DMS79 treated with DMSO at 0.1 percent for 48 hours (cell line): ENCODE measurements around the gene COX7B2.

Source experiments
- DNase-seq: peaks from one replicate; lab custom pipeline; 2025; lab: John Stamatoyannopoulos, UW

The COX7B2 gene

GRCh38 chr4:46889410-46889809 lies 19.6 kb downstream of the COX7B2 start:
- no peak for DNase-seq

DNA sequence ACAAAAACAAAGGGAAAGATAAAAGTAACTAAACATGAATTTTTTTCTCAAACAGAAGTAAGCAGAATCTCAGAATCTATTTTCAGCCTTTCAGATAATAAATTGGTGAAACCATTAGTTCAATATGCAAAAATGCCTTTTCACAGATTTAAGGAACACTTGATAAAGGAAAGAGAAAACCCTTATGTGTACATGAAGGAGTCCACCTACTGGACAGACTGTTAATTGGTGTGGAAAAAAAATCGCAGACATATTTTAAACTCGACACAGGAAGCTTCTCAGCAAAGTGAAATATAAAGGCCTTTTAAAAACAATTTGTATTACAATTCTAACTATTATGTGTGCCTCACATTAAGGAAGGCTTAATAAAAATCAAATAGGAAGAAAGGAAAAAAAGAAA lies 22.3 kb downstream of the COX7B2 start:
- DNase-seq = no peak

DNA sequence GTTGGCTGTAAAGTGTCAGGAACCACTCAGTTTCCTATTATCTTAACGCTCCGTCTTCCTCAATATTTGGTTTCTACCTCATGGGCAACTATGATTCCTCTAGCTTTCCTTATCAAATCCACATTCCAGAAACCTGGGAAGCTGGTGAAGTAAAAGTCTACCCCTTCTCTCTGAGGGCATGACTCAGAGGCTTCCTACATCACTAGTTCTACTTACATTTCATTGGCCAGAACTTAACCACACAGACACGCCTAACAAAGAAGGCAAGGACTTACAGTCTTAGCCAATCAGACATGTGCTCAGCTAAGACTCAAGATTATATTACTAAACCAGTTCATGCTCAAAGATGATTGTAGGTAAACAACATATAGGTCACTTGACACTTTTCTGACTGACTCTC lies 30.4 kb downstream of the COX7B2 start:
- DNase-seq = no peak

DNA sequence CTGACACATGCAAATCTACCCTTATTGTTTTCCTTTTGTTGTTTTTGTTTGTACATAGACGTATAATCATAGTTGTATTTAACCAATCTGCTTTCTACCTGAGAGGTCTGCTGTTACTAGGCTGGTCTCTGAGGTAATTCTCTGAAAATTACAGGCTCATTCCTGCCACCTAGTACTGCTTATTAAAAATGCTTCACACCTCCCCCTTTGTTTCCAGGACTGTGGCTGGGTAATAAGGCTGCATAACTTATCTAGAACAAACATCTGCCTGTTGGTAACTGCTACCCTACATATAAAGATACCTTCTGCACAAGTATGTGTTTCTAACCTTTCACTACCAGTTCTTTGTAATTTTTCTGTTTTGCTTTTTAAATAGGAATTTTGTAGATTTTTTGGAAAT lies 34.2 kb downstream of the COX7B2 start:
- DNase-seq = no peak

DNA sequence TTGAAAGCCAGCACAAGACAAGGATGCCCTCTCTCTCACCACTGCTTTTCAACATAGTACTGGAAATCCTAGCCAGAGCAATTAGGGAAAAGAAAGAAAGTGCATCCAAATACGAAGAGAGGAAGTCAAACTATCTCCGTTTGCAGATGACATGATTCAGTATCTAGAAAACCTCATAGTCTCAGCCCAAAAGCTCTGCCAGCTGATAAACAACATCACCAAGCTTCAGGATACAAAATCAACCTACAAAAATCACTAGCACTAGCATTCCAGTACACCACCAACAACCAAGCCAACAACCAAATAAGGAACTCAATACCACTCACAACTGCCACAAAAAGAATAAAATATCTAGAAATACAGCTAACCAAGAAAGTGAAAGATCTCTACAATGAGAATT lies 38.6 kb downstream of the COX7B2 start:
- DNase-seq = no peak

DNA sequence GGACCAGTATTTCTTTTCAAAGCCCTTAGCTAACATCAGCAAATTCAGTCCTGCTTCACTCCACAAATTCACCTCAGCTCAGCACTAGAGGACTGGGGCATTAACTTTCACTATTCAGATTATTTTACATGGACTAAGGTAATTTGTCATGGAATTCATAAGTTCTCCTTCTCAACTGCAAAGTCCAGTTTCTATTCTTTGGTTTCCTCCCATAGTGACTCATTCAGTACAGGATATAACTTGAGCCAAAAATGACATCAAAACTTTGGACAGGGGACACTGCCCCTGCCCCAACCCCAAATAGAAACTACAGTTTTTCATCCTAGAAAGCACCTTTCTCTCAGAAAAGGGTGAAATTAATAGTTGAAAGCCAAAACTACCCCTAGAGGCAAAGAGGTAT lies 52.7 kb downstream of the COX7B2 start:
- no peak for DNase-seq

DNA sequence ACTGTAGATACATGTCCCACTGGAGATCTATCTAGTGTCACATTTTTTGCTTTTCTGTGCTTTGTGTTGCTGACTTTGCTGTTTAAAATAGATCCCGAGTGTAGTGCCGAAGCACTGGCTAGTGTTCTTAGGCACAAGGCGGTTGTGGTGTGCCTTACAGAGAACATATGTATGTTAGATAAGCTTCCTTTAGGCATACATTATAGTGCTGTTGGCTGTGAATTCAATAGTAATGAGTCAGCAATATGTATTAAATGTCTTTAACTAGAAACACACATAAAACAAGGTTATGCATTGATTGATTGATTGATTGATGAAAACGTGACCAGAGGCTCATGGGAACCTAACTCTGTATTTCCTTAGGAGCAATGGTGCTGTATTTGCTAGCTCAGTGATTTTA lies 56.2 kb downstream of the COX7B2 start:
- no peak for DNase-seq

GRCh38 chr4:46850026-46850425 lies 59.0 kb downstream of the COX7B2 start:
- no peak for DNase-seq

DNA sequence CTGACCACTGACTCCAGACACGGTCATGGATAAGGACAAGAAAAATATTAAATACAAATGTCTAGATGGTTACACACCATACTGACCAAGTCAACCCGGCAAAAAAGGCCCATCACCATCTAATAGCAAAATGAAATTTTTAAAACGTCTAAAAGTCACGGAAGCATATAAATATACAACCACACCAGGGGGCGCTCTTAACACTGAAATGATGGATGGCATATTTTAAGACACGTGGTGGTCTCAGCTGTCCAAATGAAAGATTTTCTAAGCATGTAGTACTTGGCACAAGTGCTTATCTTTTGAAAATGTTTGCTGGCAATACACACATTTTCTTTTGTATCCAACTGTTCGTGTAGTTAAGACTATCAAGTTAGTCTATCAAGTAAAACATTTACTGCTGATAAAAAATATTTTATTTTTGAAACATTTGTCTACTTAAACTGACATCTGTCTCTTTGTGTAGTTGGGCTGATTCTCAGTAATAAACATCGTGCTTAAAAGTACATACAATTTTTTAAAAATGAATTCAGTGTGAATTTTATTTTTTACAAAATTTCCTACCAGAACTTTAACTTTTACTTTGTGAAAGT lies 64.6 kb downstream of the COX7B2 start:
- no peak for DNase-seq

DNA sequence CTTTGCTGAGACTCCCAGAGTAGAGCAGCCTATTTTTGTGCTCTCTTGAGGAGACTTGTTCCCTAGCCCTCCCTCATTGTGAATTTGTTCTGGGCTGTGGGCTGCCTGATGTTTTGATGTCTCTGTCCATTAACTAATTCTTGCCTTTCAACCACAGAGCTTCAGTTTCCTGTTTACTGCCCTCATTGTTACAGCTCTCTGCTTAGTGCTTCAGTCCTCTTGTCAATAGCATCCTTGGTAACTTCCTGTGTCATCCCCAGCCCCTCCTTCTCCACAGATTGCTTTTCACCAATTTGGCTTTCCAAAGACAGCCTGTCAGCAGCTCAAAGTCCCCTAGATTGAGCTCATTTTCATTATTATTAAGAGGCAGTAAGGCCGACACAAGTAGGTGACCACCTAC lies 69.9 kb downstream of the COX7B2 start:
- no peak for DNase-seq

DNA sequence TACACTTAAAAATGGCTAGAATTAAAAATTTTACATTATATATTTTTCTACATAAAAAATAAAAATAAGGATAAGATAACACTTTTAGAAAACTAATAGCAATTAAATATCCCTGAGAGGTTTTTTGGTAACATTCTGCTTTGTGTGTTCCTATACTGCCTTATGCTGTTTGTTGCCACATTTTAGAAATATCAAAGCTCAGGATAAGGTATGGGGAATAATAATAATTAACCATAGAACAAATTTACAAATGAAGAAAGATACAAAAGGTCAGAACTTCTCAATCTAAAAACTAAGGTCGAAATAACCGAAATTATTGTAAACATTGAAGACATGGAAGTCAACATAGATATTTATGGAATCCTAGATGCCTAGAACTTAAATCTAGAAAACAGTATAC lies 71.4 kb downstream of the COX7B2 start:
- DNase-seq = no peak

- no peak for DNase-seq
Observed at GRCh38 chr4:46836584-46836983, 72.5 kb downstream of the COX7B2 start.

DNA sequence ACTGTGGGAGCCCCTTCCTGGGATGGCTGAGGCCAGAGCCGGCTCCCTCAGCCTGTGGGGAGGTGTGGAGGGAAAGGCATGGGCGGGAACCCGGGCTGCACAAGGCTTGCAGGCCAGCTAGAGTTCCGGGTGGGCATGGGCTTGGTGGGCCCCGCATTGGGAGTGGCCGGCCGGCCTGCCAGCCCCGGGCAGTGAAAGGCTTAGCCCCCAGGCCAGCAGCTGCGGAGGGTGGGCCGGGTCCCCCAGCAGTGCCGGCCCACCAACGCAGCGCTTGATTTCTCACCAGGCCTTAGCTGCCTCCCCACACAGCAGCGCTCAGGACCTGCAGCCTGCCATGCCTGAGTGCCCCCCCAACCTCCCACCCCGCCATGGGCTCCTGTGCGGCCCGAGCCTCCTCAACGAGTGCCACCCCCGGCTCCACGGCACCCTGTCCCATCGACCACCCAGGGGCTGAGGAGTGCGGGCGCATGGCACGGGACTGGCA lies 78.0 kb downstream of the COX7B2 start:
- DNase-seq = no peak

- DNase-seq = no peak
Observed at GRCh38 chr4:46820154-46820553, 88.9 kb downstream of the COX7B2 start.

DNA sequence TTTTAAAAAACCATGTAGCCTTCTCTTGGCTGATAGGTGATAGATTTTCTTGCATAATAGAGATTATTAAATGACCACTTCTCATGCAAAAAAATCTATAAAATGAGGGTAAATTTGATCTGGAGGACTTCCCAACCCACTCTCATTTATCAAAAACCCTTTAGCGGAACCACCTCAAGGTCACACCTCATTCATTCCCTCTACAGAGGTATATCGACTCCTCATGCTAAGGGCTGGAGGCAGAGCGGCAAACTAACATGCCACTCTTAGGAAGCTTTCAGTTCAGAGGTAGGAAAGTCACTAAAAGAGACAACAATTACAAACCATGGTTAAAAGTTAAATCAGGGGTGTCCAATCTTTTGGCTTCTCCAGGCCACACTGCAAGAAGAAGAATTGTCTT lies 90.0 kb downstream of the COX7B2 start:
- DNase-seq = no peak

GRCh38 chr4:46818604-46819003 lies 90.4 kb downstream of the COX7B2 start:
- no peak for DNase-seq

GRCh38 chr4:46817806-46818205 lies 91.2 kb downstream of the COX7B2 start:
- DNase-seq = no peak

DNA sequence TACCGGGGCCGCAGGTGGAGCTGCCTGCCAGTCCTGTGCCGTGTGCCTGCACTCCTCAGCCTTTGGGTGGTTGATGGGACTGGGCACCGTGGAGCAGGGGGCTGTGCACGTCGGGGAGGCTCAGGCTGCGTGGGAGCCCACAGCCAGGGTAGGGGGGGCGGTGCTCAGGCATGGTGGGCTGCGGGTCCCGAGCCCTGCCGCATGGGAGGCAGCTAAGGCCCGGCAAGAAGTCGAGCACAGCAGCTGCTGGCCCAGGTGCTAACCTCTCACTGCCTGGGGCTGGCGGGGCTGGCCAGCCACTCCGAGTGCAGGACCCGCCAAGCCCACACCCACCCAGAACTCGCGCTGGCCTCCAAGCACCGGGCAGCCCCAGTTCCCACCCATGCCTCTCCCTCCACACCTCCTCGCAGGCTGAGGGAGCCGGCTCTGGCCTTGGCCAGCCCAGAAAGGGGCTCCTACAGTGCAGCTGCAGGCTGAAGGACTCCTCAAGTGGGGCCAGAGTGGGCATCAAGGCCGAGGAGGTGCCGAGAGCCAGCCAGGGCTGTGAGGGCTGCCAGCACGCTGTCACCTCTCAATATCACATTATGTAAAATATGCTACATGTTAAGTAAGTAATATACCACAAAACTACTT lies 104.1 kb downstream of the COX7B2 start:
- DNase-seq = no peak

- DNase-seq = no peak
Observed at GRCh38 chr4:46793036-46793435, 116.0 kb downstream of the COX7B2 start.

GRCh38 chr4:46781434-46782092 lies 127.5 kb downstream of the COX7B2 start:
- DNase-seq = no peak

DNA sequence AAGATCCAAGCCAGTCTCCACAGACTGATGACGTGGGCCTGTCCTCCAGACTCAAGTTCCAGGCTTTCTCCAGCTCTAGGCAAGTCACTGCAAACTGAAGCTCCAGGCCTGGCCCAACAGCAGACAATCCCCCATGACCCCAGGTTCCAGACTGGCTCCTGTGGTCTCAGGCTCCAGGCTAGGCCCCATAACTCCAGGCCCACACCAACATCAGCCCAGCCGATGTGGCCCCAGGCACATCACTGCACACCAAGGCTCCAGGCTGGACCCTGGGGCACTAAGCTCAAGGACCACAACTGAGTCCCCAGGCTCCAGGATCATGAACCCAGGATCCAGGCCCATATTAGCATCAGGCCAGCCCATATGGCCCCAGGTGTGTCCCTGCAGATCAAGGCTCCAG lies 143.6 kb downstream of the COX7B2 start:
- no peak for DNase-seq

DNA sequence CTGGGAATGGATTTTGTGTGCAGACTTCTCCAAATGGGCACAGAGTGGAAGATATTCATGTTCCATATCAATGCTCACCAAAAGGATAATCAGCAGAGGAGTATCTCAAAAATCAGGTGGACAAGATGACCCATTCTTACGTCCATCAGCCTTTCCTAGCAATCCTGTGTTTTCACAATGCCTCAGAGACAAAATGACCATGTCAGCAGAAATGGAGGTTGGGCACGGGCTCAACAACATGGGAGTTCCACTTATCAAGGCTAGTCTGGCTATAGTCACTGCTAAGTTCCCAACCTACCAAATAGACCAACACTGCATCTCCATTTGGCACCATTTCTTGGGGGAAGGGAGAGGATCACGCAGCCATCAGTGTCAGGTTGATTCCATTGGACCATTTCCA lies 179.0 kb downstream of the COX7B2 start:
- DNase-seq = no peak

GRCh38 chr4:46720055-46720454 lies 189.0 kb downstream of the COX7B2 start:
- DNase-seq = no peak

- DNase-seq = no peak
Observed at GRCh38 chr4:46717950-46718349, 191.1 kb downstream of the COX7B2 start.
